Neutrophil (primary cell): ENCODE data around the gene EXOSC9.

ENCODE experiments used
- H3K27ac ChIP-seq: fragments of 200-600 bp; sonication (generic); 2 replicates; pipeline ENCODE4 v1.5.1; 2016; ENCODE audit warnings: mild to moderate bottlenecking, moderate library complexity
- H3K27me3 ChIP-seq: fragments of 200-600 bp; sonication (generic); 2 replicates; pipeline ENCODE4 v1.6.0; 2016; ENCODE audit warnings: mild to moderate bottlenecking
- H3K36me3 ChIP-seq: fragments of 200-600 bp; sonication (generic); 2 replicates; pipeline ENCODE4 v1.5.1; 2017
- H3K4me1 ChIP-seq, 2 experiments: fragments of 200-600 bp in 1 of 2; sonication (generic) in 1 of 2; 1 replicate in 1 of 2; 2 replicates in 1 of 2; pipeline versions ENCODE4 v1.5.1 to v1.6.1; 2013 to 2016; ENCODE audit warnings: low read depth in 1 of 2, low read length in 1 of 2, mild to moderate bottlenecking in 1 of 2, moderate library complexity in 1 of 2; ENCODE audit not compliant: control insufficient read depth in 1 of 2, insufficient read depth in 1 of 2
- H3K4me3 ChIP-seq, 2 experiments: fragments of 200-600 bp in 1 of 2; sonication (generic) in 1 of 2; 1 replicate in 1 of 2; 2 replicates in 1 of 2; pipeline ENCODE4 v1.5.1; 2013 to 2016; ENCODE audit warnings: low read depth in 1 of 2, low read length in 1 of 2, mild to moderate bottlenecking in 1 of 2, moderate library complexity in 1 of 2
- H3K9me3 ChIP-seq: fragments of 200-600 bp; sonication (generic); 2 replicates; pipeline ENCODE4 v1.5.1; 2016
- CTCF ChIP-seq: fragments of 200-600 bp; sonication (generic); IDR thresholded peaks from 2 replicates; pipeline ENCODE4 v1.5.1; 2016; ENCODE audit warnings: antibody characterized with exemption

EXOSC9 gene

GRCh38 chr4:121851354-121851753 is 50.2 kb downstream of the EXOSC9 start:
- no peak for TF ChIP-seq CTCF
- no peak overlapping the region for H3K4me3 ChIP-seq
- no peak overlapping the region for H3K27ac ChIP-seq
- H3K27me3 ChIP-seq, result no peaks in the 10 kb centered on the region
- H3K9me3 ChIP-seq, result no peaks in the 10 kb centered on the region
- H3K36me3 ChIP-seq, result no peaks in the 10 kb centered on the region
- H3K4me1 ChIP-seq, result no peaks in the 10 kb centered on the region

- peaks cover 8% of the 10 kb centered on the region for H3K36me3 ChIP-seq
- TF ChIP-seq CTCF, result no peak
- no peaks in the 10 kb centered on the region for H3K4me1 ChIP-seq
- H3K27ac ChIP-seq, result no peak overlapping the region
- H3K27me3 ChIP-seq, result no peaks in the 10 kb centered on the region
- no peaks in the 10 kb centered on the region for H3K9me3 ChIP-seq
- no peak overlapping the region for H3K4me3 ChIP-seq
Measured at GRCh38 chr4:121860121-121860520, 59.0 kb downstream of the EXOSC9 start.

- Histone ChIP-seq H3K27me3 (no peaks in the 10 kb centered on the region), H3K36me3 (peaks cover 8% of the 10 kb centered on the region), H3K4me3 (no peak overlapping the region), H3K4me1 (no peaks in the 10 kb centered on the region), H3K27ac (no peak overlapping the region), H3K9me3 (no peaks in the 10 kb centered on the region)
- TF ChIP-seq CTCF, result no peak
Measured at GRCh38 chr4:121861426-121861825, 60.3 kb downstream of the EXOSC9 start.

- Histone ChIP-seq H3K27ac (no peak overlapping the region), H3K9me3 (no peaks in the 10 kb centered on the region), H3K27me3 (no peaks in the 10 kb centered on the region), H3K4me1 (no peaks in the 10 kb centered on the region), H3K4me3 (no peak overlapping the region), H3K36me3 (peaks cover 8% of the 10 kb centered on the region)
- no peak for TF ChIP-seq CTCF
Measured at GRCh38 chr4:121863799-121864198, 62.7 kb downstream of the EXOSC9 start.
